ENCODE measurements around the gene MED19. TPM values are rescaled to one million over a fixed set of nuclear protein-coding genes. Genes with fewer than 3 reads are reported as not detected.

The MED19 gene
- total RNA-seq, 2 donors from 2014 or later, result 19.8 to 20.0 TPM

DNA sequence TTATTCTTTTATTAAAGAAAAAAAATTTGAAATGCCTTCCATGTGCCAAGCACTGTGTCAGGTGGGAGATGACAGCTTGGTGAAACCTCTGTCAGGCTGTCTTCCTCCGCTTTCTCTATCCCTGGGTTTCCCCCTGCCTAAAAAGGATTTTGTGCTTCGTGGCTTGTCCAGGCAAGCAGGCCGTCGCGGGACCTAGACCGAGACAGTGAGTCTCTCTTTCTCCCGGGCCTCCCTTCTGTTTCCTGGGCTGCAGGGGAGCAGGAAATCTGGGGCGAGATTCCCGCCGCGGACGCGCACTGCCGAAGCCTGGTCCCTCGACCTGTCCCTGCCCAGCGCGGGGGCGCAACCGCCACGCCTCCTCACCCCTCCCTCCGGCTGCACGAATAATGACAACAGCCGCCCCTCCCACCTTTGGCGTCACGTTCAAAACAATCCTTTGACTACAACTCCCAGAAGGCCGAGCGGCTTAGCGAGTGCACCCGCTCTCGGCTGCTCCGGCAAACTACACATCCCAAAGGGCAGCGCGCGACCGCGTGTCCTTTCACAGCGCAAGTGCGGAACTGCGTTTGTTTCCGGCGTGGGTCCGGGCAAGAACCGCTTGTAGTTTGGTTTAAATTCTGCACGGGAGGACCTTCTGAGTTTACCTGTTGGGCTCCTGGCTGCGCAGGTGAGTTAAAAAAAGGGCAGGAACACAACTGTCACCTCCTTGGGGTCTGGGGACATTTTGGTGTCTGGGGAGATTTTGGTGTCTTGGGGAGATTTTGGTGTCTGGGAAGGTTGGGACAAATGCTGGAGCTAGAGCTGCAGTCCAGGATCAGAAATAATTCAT lies 54.6 kb downstream of the MED19 start, which contains the start of gene CLP1:
Gene CLP1 (plus strand): TSS at position 569 of the 829 bp plus-strand sequence. CDS start 1,715 bp downstream, outside the sequence.
- Mint-ChIP-seq H3K4me3 (peak within 1 kb of the TSS; percentile 98 to 99), H3K9me3 (no peaks in the 10 kb centered on the region), H3K4me1 (ENCODE audit: low read depth) (peaks cover 38% of the 10 kb centered on the region), H3K36me3 (ENCODE audit: insufficient read depth in 2 of 2) (peaks cover 2 to 9% of the 10 kb centered on the region in 2 donors), H3K27ac (peak within 1 kb of the TSS; percentile 97), H3K27me3 (ENCODE audit: low read depth) (no peaks in the 10 kb centered on the region)
- DNase-seq (peak; percentile 99), ATAC-seq (replicated peaks in 1 of 2) (peak; percentile 99)

DNA sequence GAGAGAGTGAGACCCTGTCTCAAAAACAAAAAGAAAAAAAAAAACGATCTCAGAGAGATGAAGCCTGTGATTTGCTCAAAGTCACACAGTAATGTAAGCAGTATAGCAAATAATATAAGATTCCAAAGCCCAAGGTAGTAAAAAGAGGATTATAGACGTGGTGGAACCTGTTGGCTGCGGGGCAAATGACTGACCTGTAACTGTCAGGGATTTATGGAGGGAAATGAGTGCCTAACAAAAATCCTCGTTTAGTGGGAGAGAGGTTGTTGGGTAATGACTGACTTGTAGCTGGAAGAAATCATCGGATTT lies 55.2 kb downstream of the MED19 start:
- Mint-ChIP-seq H3K9me3 (no peaks in the 10 kb centered on the region), H3K4me1 (ENCODE audit: low read depth) (peaks cover 40% of the 10 kb centered on the region), H3K36me3 (ENCODE audit: insufficient read depth in 2 of 2) (peaks cover 0 to 5% of the 10 kb centered on the region in 2 donors), H3K27ac (peak overlapping the region; percentile 84), H3K4me3 (peak overlapping the region; percentile 98 to 99), H3K27me3 (ENCODE audit: low read depth) (no peaks in the 10 kb centered on the region)
- no peak for ATAC-seq (replicated peaks in 1 of 2)
- DNase-seq, result no peak

Other genes starting within 250 kb of the MED19 start
- 10 to 100 TPM; 43.6 to 53.9 TPM for gene SLC43A1, start 196.5 kb downstream of the MED19 start, total RNA-seq
- 100 to 1,000 TPM; 106 to 107 TPM for gene TIMM10, start 181.5 kb downstream of the MED19 start, total RNA-seq
- not detected for gene SMTNL1, start 174.6 kb downstream of the MED19 start, total RNA-seq
- 100 to 1,000 TPM; 144 to 180 TPM for gene UBE2L6, start 144.5 kb downstream of the MED19 start, total RNA-seq
- not detected for gene SERPING1, start 114.5 kb downstream of the MED19 start, total RNA-seq
- gene YPEL4, start 62.3 kb downstream of the MED19 start, total RNA-seq, result 1 to 10 TPM; 1.1 to 1.3 TPM
- 10 to 100 TPM; 15.1 to 16.1 TPM for gene CLP1, start 54.5 kb downstream of the MED19 start, total RNA-seq
- gene ZDHHC5, start 44.1 kb downstream of the MED19 start, total RNA-seq, result 10 to 100 TPM; 62.8 to 62.9 TPM
- 10 to 100 TPM; 54.2 to 69.8 TPM for gene TMX2, start 378 bp upstream of the MED19 start, total RNA-seq
- 100 to 1,000 TPM; 147 to 162 TPM for gene SELENOH, start 29.3 kb upstream of the MED19 start, total RNA-seq
- gene BTBD18, start 39.6 kb upstream of the MED19 start, total RNA-seq, result not detected
- gene CTNND1, start 49.6 kb upstream of the MED19 start, total RNA-seq, result 10 to 100 TPM in 1 of 2 donors, 1 to 10 TPM in 1; 6.3 to 10.6 TPM

Measured in activated T-cell treated with anti-CD3 and anti-CD28 coated beads, Interleukin-2, amount 50 U/mL, for 72 hours (primary cell).